Osteoblast (primary cell): Measurements from ENCODE around the gene NPHP1. TPM values are rescaled to one million over a fixed set of nuclear protein-coding genes. Genes with fewer than 3 reads are reported as not detected.
"Not testable (repeated sequence)": the region's sequence is repeated elsewhere in the genome, so short reads cannot be mapped to it uniquely, and the experiment has no call there.

Source experiments
- DNase-seq: peaks from one replicate; pipeline ENCODE4 v3.0.0; 2011; ENCODE audit warnings: low spot score, mixed read lengths; ENCODE audit not compliant: insufficient read length; ENCODE audit errors: missing footprints
- H2AFZ ChIP-seq: 2 replicates; pipeline ENCODE4 v1.6.0; 2011; ENCODE audit warnings: mild to moderate bottlenecking, low read length
- H3K27ac ChIP-seq: 2 replicates; pipeline ENCODE4 v1.5.1; 2011; ENCODE audit warnings: mild to moderate bottlenecking, low read depth, low read length, moderate library complexity
- H3K27me3 ChIP-seq: 2 replicates; pipeline ENCODE4 v1.6.0; 2012; ENCODE audit warnings: mild to moderate bottlenecking, control low read depth, inconsistent platforms, low read length, moderate library complexity; ENCODE audit not compliant: insufficient read depth
- H3K36me3 ChIP-seq: 2 replicates; pipeline ENCODE4 v1.5.1; 2011; ENCODE audit warnings: mild to moderate bottlenecking, low read length, control low read depth, moderate library complexity; ENCODE audit not compliant: insufficient read depth
- H3K4me1 ChIP-seq: 2 replicates; pipeline ENCODE4 v1.5.1; 2011; ENCODE audit warnings: mild to moderate bottlenecking, low read length, control low read depth, moderate library complexity; ENCODE audit not compliant: insufficient read depth
- H3K4me2 ChIP-seq: 2 replicates; pipeline ENCODE4 v1.6.0; 2011; ENCODE audit warnings: mild to moderate bottlenecking, low read length; ENCODE audit not compliant: insufficient read depth
- H3K4me3 ChIP-seq: fragments of 200-600 bp; sonication (generic); 3 replicates; pipeline ENCODE4 v1.5.1; 2012; ENCODE audit warnings: mild to moderate bottlenecking, low read length, inconsistent platforms; ENCODE audit not compliant: insufficient read depth
- H3K79me2 ChIP-seq: 2 replicates; pipeline ENCODE4 v1.6.0; 2012; ENCODE audit warnings: mild to moderate bottlenecking, low read length, control low read depth, inconsistent platforms; ENCODE audit not compliant: insufficient read depth
- H3K9me3 ChIP-seq: 2 replicates; pipeline ENCODE4 v1.5.1; 2011; ENCODE audit warnings: low read depth, low read length, control low read depth
- H4K20me1 ChIP-seq: 2 replicates; pipeline ENCODE4 v1.6.0; 2012; ENCODE audit warnings: mild to moderate bottlenecking, low read length, control low read depth; ENCODE audit not compliant: insufficient read depth
- CTCF ChIP-seq: IDR thresholded peaks from 2 replicates; pipeline ENCODE4 v1.5.1; 2011; ENCODE audit warnings: mild to moderate bottlenecking, low read depth, low read length, moderate library complexity; ENCODE audit errors: extremely low read depth
- total RNA-seq: library from RNA; depleted of rRNA; stranded (reverse); fragments of >200 nt; gene quantifications from 2 replicates; pipeline ENCODE4 v1.2.3, GENCODE V29; 2012

The NPHP1 gene
- total RNA-seq, result 7.6 and 8.3 TPM in 2 replicates

GRCh38 chr2:110204408-110205385, at the start of gene NPHP1:
TSS of gene NPHP1 (minus strand) at chr2:110205013. CDS start at chr2:110204968, 45 bp downstream.
- no peak for TF ChIP-seq CTCF
- Histone ChIP-seq H3K4me1 (peaks cover 16% of the 10 kb centered on the region), H3K4me2 (peak within 1 kb of the TSS; percentile 100), H3K4me3 (peak within 1 kb of the TSS; percentile 87), H2AFZ (peak within 1 kb of the TSS; percentile 97), H3K79me2 (no peaks in the 10 kb centered on the region), H3K27me3 (no peaks in the 10 kb centered on the region), H3K27ac (peak within 1 kb of the TSS; percentile 79), H3K36me3 (no peaks in the 10 kb centered on the region), H4K20me1 (no peaks in the 10 kb centered on the region), H3K9me3 (no peaks in the 10 kb centered on the region)
- DNase-seq, result peak; percentile 98

- H3K27me3 ChIP-seq, H3K4me3 ChIP-seq, H3K36me3 ChIP-seq, H4K20me1 ChIP-seq, H3K79me2 ChIP-seq, H3K27ac ChIP-seq, H2AFZ ChIP-seq, H3K4me1 ChIP-seq, H3K4me2 ChIP-seq, H3K9me3 ChIP-seq, DNase-seq: not testable (repeated sequence)
Observed at GRCh38 chr2:110248081-110248795, 43.4 kb upstream of the NPHP1 start.

GRCh38 chr2:110245488-110246435, 40.9 kb upstream of the NPHP1 start:
- not testable (repeated sequence) for H3K4me2 ChIP-seq, H3K4me1 ChIP-seq, H2AFZ ChIP-seq, H3K36me3 ChIP-seq, DNase-seq, H3K9me3 ChIP-seq, H4K20me1 ChIP-seq, H3K27ac ChIP-seq, H3K79me2 ChIP-seq, H3K4me3 ChIP-seq, H3K27me3 ChIP-seq

- H3K4me3 ChIP-seq, DNase-seq, H3K4me2 ChIP-seq, H3K27ac ChIP-seq, H3K79me2 ChIP-seq, H2AFZ ChIP-seq, H3K9me3 ChIP-seq, H4K20me1 ChIP-seq, H3K36me3 ChIP-seq, H3K27me3 ChIP-seq, H3K4me1 ChIP-seq: not testable (repeated sequence)
Observed at GRCh38 chr2:110243283-110243682, 38.5 kb upstream of the NPHP1 start.

GRCh38 chr2:110234514-110234913, 29.7 kb upstream of the NPHP1 start:
- H3K79me2 ChIP-seq, H3K9me3 ChIP-seq, DNase-seq, H3K4me1 ChIP-seq, H3K36me3 ChIP-seq, H2AFZ ChIP-seq, H3K4me3 ChIP-seq, H4K20me1 ChIP-seq, H3K27ac ChIP-seq, H3K27me3 ChIP-seq, H3K4me2 ChIP-seq: not testable (repeated sequence)

- not testable (repeated sequence) for H2AFZ ChIP-seq, H3K27me3 ChIP-seq, H3K4me1 ChIP-seq, H3K79me2 ChIP-seq, H3K27ac ChIP-seq, H3K4me3 ChIP-seq, H3K4me2 ChIP-seq, H3K36me3 ChIP-seq, DNase-seq, H4K20me1 ChIP-seq, H3K9me3 ChIP-seq
Observed at GRCh38 chr2:110229886-110230285, 25.1 kb upstream of the NPHP1 start.

- H3K36me3 ChIP-seq, H2AFZ ChIP-seq, H3K79me2 ChIP-seq, H3K9me3 ChIP-seq, H3K4me3 ChIP-seq, H3K4me1 ChIP-seq, H3K4me2 ChIP-seq, H3K27ac ChIP-seq, H4K20me1 ChIP-seq, DNase-seq: not testable (repeated sequence)
- peaks cover 51% of the 10 kb centered on the region for H3K27me3 ChIP-seq
Observed at GRCh38 chr2:110222626-110223025, 17.8 kb upstream of the NPHP1 start.
